ENCODE data around the gene ZNF236. TPM values are rescaled to one million over a fixed set of nuclear protein-coding genes. Genes with fewer than 3 reads are reported as not detected.

Gene ZNF236
- polyA plus RNA-seq, 3 donors = 1.7 to 6.5 (median 2.4) TPM

DNA sequence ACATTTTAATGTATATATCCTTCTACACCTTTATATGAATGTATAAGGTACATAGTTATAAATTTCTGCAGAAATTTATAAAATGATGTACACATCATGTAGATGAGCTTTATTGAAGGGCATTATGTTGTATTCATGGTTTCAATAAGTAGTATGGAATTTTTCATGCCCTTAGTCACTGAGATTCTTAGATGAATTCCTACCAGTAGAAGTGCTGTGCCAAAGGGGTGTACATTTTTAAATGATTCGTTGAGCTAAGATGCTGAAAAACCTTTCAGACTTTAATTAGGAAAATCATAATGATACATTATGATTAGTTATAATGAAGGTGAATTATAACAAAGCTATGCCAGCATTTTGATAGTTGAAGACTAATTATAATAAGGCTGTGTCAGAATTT, 115.2 kb downstream of the ZNF236 start:
- peaks cover 53 to 70% of the 10 kb centered on the region in 2 donors for H3K36me3 Mint-ChIP-seq
- H3K4me2 ChIP-seq (replicated peaks; ENCODE audit: extremely low read depth, low read length, poor library complexity, severe bottlenecking) = no peak overlapping the region
- no peak overlapping the region for H3K4me3 ChIP-seq (replicated peaks in 1 of 3; ENCODE audit: low read depth in 2 of 3, low read length in 3 of 3)
- intact Hi-C loops (cut with micrococcal nuclease) = no loop called here
- H3K27me3 Mint-ChIP-seq (ENCODE audit: low read depth in 3 of 3) = no peaks in the 10 kb centered on the region
- H3K9ac ChIP-seq (ENCODE audit: insufficient read depth, low read length, poor library complexity, severe bottlenecking) = no peak overlapping the region
- DNase-seq = no peak
- no peaks in the 10 kb centered on the region for H3K9me3 ChIP-seq (replicated peaks in 1 of 2; ENCODE audit: control insufficient read depth in 1 of 2, insufficient read depth in 1 of 2, low read length in 2 of 2)
- no peaks in the 10 kb centered on the region for H3K79me2 ChIP-seq (ENCODE audit: insufficient read depth, low read length)
- WGBS (ENCODE audit: insufficient coverage) = no CpG with 5 or more reads among the region's 1 CpG
- no peak overlapping the region for H3K27ac ChIP-seq (ENCODE audit: low read depth in 1 of 2, low read length in 2 of 2)
- H2AFZ ChIP-seq (ENCODE audit: insufficient read depth, low read depth, low read length, poor library complexity, severe bottlenecking) = no peak overlapping the region
- H3K4me1 Mint-ChIP-seq = no peaks in the 10 kb centered on the region
- no peak overlapping the region for H3K4me3 Mint-ChIP-seq
- H3K4me1 ChIP-seq (ENCODE audit: control insufficient read depth in 1 of 2, insufficient read depth in 2 of 2, low read length in 2 of 2) = no peaks in the 10 kb centered on the region
- H3K27ac Mint-ChIP-seq = peak overlapping the region in 1 of 7 donors; percentile 3
- no peaks in the 10 kb centered on the region for H3K27me3 ChIP-seq (ENCODE audit: control insufficient read depth in 2 of 2, insufficient read depth in 2 of 2, low read length in 2 of 2)
- no peaks in the 10 kb centered on the region for H4K20me1 ChIP-seq (ENCODE audit: insufficient read depth, low read length)
- no peak for TF ChIP-seq CTCF (IDR thresholded peaks at IDR 0.05)
- H3K9me3 Mint-ChIP-seq = no peaks in the 10 kb centered on the region
- peaks cover 44 to 85% of the 10 kb centered on the region in 2 donors for H3K36me3 ChIP-seq (replicated peaks in 1 of 2; ENCODE audit: control insufficient read depth in 1 of 2, insufficient read depth in 2 of 2, low read length in 2 of 2)

DNA sequence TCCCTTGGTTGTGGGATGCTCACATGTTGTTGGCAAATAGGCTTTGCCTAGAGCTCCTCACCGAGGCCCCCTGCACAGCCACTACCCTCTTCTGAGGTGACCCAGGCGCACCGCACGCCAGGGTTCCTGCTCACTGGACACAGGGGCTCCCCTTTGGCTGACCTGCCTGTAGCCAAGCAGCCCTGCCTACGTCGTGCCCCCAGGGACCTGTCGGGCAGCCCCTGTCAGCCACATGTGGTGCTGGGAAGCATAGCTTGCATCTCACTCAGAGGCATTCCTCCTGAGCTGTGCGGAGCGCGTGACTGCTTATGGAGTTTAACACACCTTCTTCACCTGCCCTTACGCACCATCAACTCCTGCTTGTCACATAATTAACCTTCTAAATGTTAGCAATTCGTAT, 116.3 kb downstream of the ZNF236 start:
- no peak for TF ChIP-seq CTCF (IDR thresholded peaks at IDR 0.05)
- H3K9me3 ChIP-seq (replicated peaks in 1 of 2; ENCODE audit: control insufficient read depth in 1 of 2, insufficient read depth in 1 of 2, low read length in 2 of 2) = no peaks in the 10 kb centered on the region
- H3K4me2 ChIP-seq (replicated peaks; ENCODE audit: extremely low read depth, low read length, poor library complexity, severe bottlenecking) = no peak overlapping the region
- no peak overlapping the region for H2AFZ ChIP-seq (ENCODE audit: insufficient read depth, low read depth, low read length, poor library complexity, severe bottlenecking)
- no peaks in the 10 kb centered on the region for H3K79me2 ChIP-seq (ENCODE audit: insufficient read depth, low read length)
- peaks cover 49 to 74% of the 10 kb centered on the region in 2 donors for H3K36me3 Mint-ChIP-seq
- no peak for DNase-seq
- H3K27ac Mint-ChIP-seq = peak overlapping the region in 1 of 7 donors; percentile 12
- H3K27me3 Mint-ChIP-seq (ENCODE audit: low read depth in 3 of 3) = no peaks in the 10 kb centered on the region
- H3K27me3 ChIP-seq (ENCODE audit: control insufficient read depth in 2 of 2, insufficient read depth in 2 of 2, low read length in 2 of 2) = no peaks in the 10 kb centered on the region
- H4K20me1 ChIP-seq (ENCODE audit: insufficient read depth, low read length) = no peaks in the 10 kb centered on the region
- peaks cover 0 to 2% (median 0%) of the 10 kb centered on the region in 7 donors for H3K9me3 Mint-ChIP-seq
- H3K4me3 Mint-ChIP-seq = no peak overlapping the region
- H3K27ac ChIP-seq (ENCODE audit: low read depth in 1 of 2, low read length in 2 of 2) = no peak overlapping the region
- H3K4me1 ChIP-seq (ENCODE audit: control insufficient read depth in 1 of 2, insufficient read depth in 2 of 2, low read length in 2 of 2) = no peaks in the 10 kb centered on the region
- 99% methylated on average over 9 of the region's 12 CpGs for WGBS (ENCODE audit: insufficient coverage)
- H3K4me3 ChIP-seq (replicated peaks in 1 of 3; ENCODE audit: low read depth in 2 of 3, low read length in 3 of 3) = no peak overlapping the region
- H3K36me3 ChIP-seq (replicated peaks in 1 of 2; ENCODE audit: control insufficient read depth in 1 of 2, insufficient read depth in 2 of 2, low read length in 2 of 2) = peaks cover 43 to 77% of the 10 kb centered on the region in 2 donors
- intact Hi-C loops (cut with micrococcal nuclease) = no loop called here
- no peak overlapping the region for H3K9ac ChIP-seq (ENCODE audit: insufficient read depth, low read length, poor library complexity, severe bottlenecking)
- no peaks in the 10 kb centered on the region for H3K4me1 Mint-ChIP-seq
